HFF-Myc (cell line): Measurements from ENCODE around the gene CHRND.

ENCODE experiments used
- DNase-seq: peaks from one replicate; pipeline ENCODE4 v3.0.0-alpha.2; 2011; ENCODE audit warnings: low read depth; ENCODE audit errors: extremely low read depth
- H3K4me3 ChIP-seq: replicated peaks from 2 replicates; pipeline ENCODE4 v1.5.1; 2011; ENCODE audit warnings: low read depth, mild to moderate bottlenecking, control low read depth, low read length
- TF ChIP-seq, protein P1 (sequence below): IDR thresholded peaks from 2 replicates; pipeline ENCODE4 v1.5.1; 2012; ENCODE audit warnings: mild to moderate bottlenecking, low read depth, low read length, control low read depth; ENCODE audit errors: missing control alignments

The CHRND gene

DNA sequence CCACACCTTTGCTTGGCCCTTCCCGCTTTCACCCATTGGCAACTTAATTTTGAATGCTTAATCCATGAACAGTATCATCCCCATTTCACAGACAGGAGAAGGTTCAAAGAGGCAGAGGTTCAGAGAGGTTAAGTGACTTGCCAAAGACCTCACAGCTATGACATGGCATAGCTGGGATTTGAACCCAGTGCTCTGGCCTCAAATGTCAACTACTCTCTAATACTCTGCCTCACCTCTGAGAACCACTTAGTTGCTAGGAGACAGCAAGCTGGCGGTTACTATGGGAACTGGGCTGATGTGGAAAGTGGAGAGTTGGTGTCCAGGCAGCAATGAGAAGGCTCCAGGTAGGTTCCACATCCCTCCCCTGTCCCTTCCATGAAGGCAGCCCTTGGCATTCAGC lies 21.5 kb upstream of the CHRND start:
- DNase-seq: no peak
- TF ChIP-seq, protein P1, sequence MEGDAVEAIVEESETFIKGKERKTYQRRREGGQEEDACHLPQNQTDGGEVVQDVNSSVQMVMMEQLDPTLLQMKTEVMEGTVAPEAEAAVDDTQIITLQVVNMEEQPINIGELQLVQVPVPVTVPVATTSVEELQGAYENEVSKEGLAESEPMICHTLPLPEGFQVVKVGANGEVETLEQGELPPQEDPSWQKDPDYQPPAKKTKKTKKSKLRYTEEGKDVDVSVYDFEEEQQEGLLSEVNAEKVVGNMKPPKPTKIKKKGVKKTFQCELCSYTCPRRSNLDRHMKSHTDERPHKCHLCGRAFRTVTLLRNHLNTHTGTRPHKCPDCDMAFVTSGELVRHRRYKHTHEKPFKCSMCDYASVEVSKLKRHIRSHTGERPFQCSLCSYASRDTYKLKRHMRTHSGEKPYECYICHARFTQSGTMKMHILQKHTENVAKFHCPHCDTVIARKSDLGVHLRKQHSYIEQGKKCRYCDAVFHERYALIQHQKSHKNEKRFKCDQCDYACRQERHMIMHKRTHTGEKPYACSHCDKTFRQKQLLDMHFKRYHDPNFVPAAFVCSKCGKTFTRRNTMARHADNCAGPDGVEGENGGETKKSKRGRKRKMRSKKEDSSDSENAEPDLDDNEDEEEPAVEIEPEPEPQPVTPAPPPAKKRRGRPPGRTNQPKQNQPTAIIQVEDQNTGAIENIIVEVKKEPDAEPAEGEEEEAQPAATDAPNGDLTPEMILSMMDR: no peak
- no peak overlapping the region for H3K4me3 ChIP-seq

DNA sequence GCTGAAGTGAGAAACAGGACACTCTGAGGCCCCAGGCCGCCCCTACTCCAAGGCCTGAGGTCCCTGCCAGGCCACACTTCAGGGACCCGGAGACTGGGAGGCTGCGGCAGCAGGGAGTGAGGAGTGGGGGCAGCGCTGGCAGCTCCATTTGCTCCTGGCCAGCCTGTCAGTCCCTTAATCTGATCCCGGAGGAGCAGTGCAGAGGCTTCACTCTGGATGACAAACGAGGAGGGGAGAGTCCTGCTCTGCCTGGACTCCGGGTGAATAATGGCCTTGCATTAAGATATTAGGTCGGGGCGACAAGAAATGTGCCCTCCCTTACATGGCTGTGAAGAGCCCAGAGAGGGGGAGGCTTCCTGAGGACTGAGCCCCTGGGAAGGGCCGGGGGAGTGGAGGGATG lies 20.1 kb upstream of the CHRND start:
- no peak overlapping the region for H3K4me3 ChIP-seq
- no peak for DNase-seq
- TF ChIP-seq, protein P1: no peak

DNA sequence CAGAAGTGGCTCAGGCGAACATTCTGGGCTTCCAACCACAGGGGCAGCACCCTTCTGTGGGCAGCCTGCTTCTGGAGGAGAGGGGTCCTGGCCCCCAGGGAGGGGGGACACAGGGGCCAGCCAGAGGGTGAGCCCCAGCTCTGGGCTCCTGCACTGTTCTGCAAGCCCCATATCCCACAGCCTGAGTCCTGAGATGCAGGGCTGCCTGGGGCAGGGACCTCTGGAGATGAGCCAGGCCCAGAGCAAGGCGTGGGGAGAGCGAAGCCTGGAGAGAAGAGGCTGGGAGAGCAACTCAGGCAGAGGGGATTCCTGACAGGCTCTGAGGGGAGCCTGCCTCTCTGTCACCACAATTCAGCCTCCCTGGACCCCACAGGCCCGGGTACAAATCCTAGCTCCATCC lies 19.3 kb upstream of the CHRND start:
- DNase-seq: no peak
- TF ChIP-seq, protein P1: no peak
- H3K4me3 ChIP-seq: no peak overlapping the region

DNA sequence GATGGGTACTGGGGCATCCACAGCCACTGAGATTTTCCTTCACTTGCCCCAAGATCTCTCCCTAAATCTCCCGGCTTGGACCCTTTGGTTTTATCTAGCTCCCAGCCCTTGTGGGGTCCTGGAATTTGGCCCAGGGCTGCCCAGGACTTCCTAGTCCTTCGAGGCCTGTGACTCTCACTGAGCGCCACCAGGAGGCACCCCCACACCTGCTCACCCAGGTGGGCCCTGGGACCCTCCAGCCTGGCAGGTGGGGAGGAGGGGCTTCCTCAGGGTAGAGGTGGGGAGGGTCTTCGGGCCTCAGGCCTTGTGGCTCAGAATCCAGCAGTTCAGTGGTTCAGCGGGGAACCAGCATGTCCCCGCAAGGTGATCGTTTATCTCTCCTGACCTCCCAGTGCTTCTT lies 17.7 kb upstream of the CHRND start:
- TF ChIP-seq, protein P1: no peak
- DNase-seq: no peak
- H3K4me3 ChIP-seq: no peak overlapping the region

DNA sequence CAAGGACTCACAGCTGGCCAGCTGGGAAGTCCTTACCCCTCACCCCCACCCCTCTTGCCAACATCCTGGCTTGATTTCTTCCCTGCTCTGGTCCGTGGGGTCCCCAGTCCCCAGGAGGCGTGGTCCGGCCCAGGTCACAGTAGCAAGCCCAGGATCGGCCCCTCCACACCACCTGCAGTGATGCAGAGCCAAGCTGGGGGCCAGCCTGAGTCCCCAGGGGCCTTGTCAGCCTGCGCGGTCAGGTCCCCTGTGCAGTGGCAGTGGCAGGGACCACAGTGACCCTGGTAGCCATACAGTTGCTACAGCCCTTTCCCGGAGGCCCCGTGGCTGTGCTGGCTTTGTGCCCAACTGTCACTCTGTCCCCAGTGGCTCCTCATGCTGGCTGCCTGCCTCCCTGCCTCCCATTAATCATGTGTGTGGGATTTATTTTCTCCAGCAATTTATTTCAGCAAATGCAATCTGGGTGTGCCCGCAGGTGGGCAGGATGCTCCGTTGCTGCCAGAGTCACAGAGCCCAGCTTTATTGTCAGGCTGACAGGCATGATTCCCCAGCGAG lies 14.5 kb upstream of the CHRND start:
- TF ChIP-seq, protein P1: no peak
- no peak for DNase-seq

DNA sequence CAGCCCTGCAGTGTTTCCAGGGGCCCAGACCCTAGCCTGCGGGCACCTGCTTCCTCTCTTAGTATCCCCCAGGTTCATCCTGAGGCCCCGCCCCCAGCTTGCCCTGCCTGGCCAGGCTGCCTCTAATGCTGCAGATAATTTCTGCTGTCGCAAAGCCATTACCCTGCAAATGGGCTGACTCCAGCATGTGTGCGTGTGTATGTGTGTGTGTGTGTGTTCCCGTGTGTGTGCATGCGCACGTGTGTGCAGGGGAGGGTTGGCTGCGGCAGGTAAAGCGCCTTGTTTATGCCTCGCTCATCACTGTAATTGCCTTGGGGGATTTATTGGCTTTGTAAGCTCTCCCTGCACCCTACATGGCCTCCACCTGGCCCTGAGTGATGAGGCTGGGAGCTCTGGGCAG lies 13.4 kb upstream of the CHRND start:
- no peak for DNase-seq
- no peak overlapping the region for H3K4me3 ChIP-seq
- TF ChIP-seq, protein P1: no peak

More for the DNA sequence above, 14.5 kb upstream of the CHRND start:
- H3K4me3 ChIP-seq: no peak overlapping the region

DNA sequence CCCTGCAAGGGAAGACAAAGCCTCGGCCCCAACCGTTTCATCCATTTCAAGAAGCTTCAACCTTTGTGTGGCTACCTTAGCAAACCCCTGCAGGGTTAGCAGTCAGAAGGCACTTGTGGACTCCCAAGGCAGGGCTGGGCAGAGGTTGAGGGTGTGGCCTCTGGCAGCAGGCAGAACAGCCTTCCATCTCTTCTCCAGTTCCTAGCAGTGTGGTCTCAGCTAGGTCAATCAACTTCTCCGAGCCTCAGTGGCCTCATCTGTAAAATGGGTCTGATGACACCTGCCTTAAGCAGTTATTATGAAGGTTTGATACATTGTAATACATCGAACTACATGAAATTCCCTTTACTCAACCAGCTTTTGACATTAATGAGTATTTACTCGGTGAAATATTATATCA lies 12.6 kb upstream of the CHRND start:
- TF ChIP-seq, protein P1: no peak
- DNase-seq: no peak
- no peak overlapping the region for H3K4me3 ChIP-seq
